GM12878 (cell line): Measurements from ENCODE around the gene ACVR2A. TPM values are rescaled to one million over a fixed set of nuclear protein-coding genes. Genes with fewer than 3 reads are reported as not detected.

Experiments used
- ATAC-seq: fragments of 200-7000 bp; cut with Tn5 transposase; 3 replicates; pipeline ENCODE4 v1.9.1; 2020; ENCODE audit warnings: mild to moderate bottlenecking, moderate library complexity
- BruUV-seq: library from RNA; stranded (reverse); fragments of 400-500 nt; replicated peaks from 2 replicates; lab custom pipeline; 2021; lab: Mats Ljungman, UMichigan
- CTCF ChIA-PET: fragments of 300-600 bp; sonication (Branson Sonifier 250); formaldehyde crosslinking; extraction: SDS; loops from one replicate; lab custom pipeline; 2021; ENCODE audit warnings: inconsistent platforms; lab: Yijun Ruan, JAX
- POLR2A ChIA-PET: fragments of 350-600 bp; formaldehyde crosslinking; extraction: SDS; loops from one replicate; lab custom pipeline; 2021; ENCODE audit warnings: inconsistent platforms; lab: Charles Lee
- RAD21 ChIA-PET: fragments of 300-600 bp; sonication (Branson Sonifier 250); formaldehyde crosslinking; loops from one replicate; lab custom pipeline; 2023; ENCODE audit warnings: antibody characterized with exemption; ENCODE audit not compliant: unreplicated experiment; lab: Charles Lee
- SMC1A ChIA-PET: fragments of 300-600 bp; sonication (Branson Sonifier 250); formaldehyde crosslinking; loops from one replicate; lab custom pipeline; 2023; ENCODE audit not compliant: unreplicated experiment, uncharacterized antibody; lab: Charles Lee
- DNase-seq: peaks from one replicate; pipeline ENCODE4 v3.0.0-alpha.2; 2011; ENCODE audit warnings: low read depth, low spot score
- FAIRE-seq: peaks from 3 replicates; lab custom pipeline; 2011; peaks lifted over from hg19 to GRCh38; lab: Jason Lieb, UNC
- H2AFZ ChIP-seq: 2 replicates; pipeline ENCODE4 v1.6.0; 2011; ENCODE audit warnings: low read depth, low read length, control low read depth; ENCODE audit not compliant: control insufficient read depth
- H3K27ac ChIP-seq: 2 replicates; pipeline ENCODE4 v1.5.1; 2011; ENCODE audit warnings: control low read depth; ENCODE audit not compliant: control insufficient read depth, insufficient read depth
- H3K27me3 ChIP-seq, 2 experiments: replicated peaks in 1 of 2; 2 replicates each; pipeline versions ENCODE4 v1.6.0 to v1.6.1; 2011; ENCODE audit warnings: low read length in 1 of 2; ENCODE audit not compliant: control insufficient read depth in 2 of 2, insufficient read depth in 2 of 2
- H3K36me3 ChIP-seq, 2 experiments: 2 replicates each; pipeline ENCODE4 v1.5.1; 2011; ENCODE audit warnings: low read length in 1 of 2; ENCODE audit not compliant: control insufficient read depth in 2 of 2, insufficient read depth in 2 of 2
- H3K4me1 ChIP-seq: 2 replicates; pipeline ENCODE4 v1.6.1; 2011; ENCODE audit warnings: mild to moderate bottlenecking, low read length, moderate library complexity, mixed read lengths; ENCODE audit not compliant: control insufficient read depth, insufficient read depth
- H3K4me2 ChIP-seq: 2 replicates; pipeline ENCODE4 v1.6.0; 2011; ENCODE audit warnings: control low read depth; ENCODE audit not compliant: control insufficient read depth, insufficient read depth
- H3K4me3 ChIP-seq: fragments of 200-600 bp; sonication (generic); 2 replicates; pipeline ENCODE4 v1.5.1; 2016
- H3K79me2 ChIP-seq: 2 replicates; pipeline ENCODE4 v1.6.0; 2011; ENCODE audit warnings: low read length; ENCODE audit not compliant: control insufficient read depth, insufficient read depth
- H3K9ac ChIP-seq: 2 replicates; pipeline ENCODE4 v1.8.0; 2011; ENCODE audit warnings: low read length, control low read depth, mixed read lengths; ENCODE audit not compliant: control insufficient read depth, insufficient read depth
- H3K9me3 ChIP-seq: replicated peaks from 3 replicates; pipeline ENCODE4 v1.5.1; 2011; ENCODE audit warnings: mild to moderate bottlenecking, low read length; ENCODE audit not compliant: control insufficient read depth, insufficient read depth
- H4K20me1 ChIP-seq: 2 replicates; pipeline ENCODE4 v1.6.0; 2011; ENCODE audit not compliant: control insufficient read depth, insufficient read depth
- EGR1 ChIP-seq, 2 experiments: IDR thresholded peaks; 1 replicate in 1 of 2; 2 replicates in 1 of 2; pipeline ENCODE4 v1.6.1; 2011 to 2012; ENCODE audit warnings: low read depth in 2 of 2, low read length in 2 of 2, borderline replicate concordance in 1 of 2, mild to moderate bottlenecking in 1 of 2, moderate library complexity in 1 of 2
- ESRRA ChIP-seq: IDR thresholded peaks from 2 replicates; pipeline ENCODE4 v1.6.1; 2012; ENCODE audit warnings: mild to moderate bottlenecking, low read length, improper control_type of control experiment
- FOXK2 ChIP-seq: fragments of 450-650 bp; IDR thresholded peaks from 2 replicates; pipeline ENCODE4 v1.6.1; 2017; ENCODE audit warnings: mild to moderate bottlenecking, moderate library complexity
- GABPA ChIP-seq: IDR thresholded peaks from 2 replicates; pipeline ENCODE4 v1.6.1; 2014; ENCODE audit warnings: antibody characterized with exemption, low read depth, mild to moderate bottlenecking, inconsistent platforms
- RAD51 ChIP-seq: fragments of 450-650 bp; IDR thresholded peaks from 2 replicates; pipeline ENCODE4 v1.6.1; 2016; ENCODE audit warnings: moderate library complexity, mild to moderate bottlenecking, inconsistent platforms
- SMC3 ChIP-seq: IDR thresholded peaks from 2 replicates; pipeline ENCODE4 v1.6.1; 2011; ENCODE audit warnings: low read length, improper control_type of control experiment, borderline replicate concordance
- SPI1 ChIP-seq: IDR thresholded peaks from 2 replicates; pipeline ENCODE4 v1.6.1; 2011; ENCODE audit warnings: low read depth, mild to moderate bottlenecking, low read length, moderate library complexity, borderline replicate concordance; ENCODE audit not compliant: insufficient read depth
- SREBF1 ChIP-seq: IDR thresholded peaks from 2 replicates; pipeline ENCODE4 v1.6.1; 2012; ENCODE audit warnings: mild to moderate bottlenecking, low read length
- SUPT20H ChIP-seq: IDR thresholded peaks from 2 replicates; pipeline ENCODE4 v1.6.1; 2011; ENCODE audit warnings: low read depth, mild to moderate bottlenecking, low read length, moderate library complexity, borderline replicate concordance; ENCODE audit not compliant: control insufficient read depth
- WRNIP1 ChIP-seq: IDR thresholded peaks from 2 replicates; pipeline ENCODE4 v1.6.1; 2011; ENCODE audit warnings: low read depth, low read length, improper control_type of control experiment, borderline replicate concordance
- WGBS: methylation state at CpG from one replicate; pipeline ENCODE4 v1.1.6; 2016; ENCODE audit warnings: low lambda C conversion rate; ENCODE audit not compliant: insufficient replicate concordance, insufficient coverage; ENCODE audit errors: missing lambda C conversion rate; 5-methylcytosine and 5-hydroxymethylcytosine counted together
- in situ Hi-C: fragments of 300-500 bp; cut with MboI; formaldehyde crosslinking; loops from 9 replicates; pipeline ENCODE4 v1.14.3; 2018; ENCODE audit warnings: mixed read lengths
- intact Hi-C: fragments of 100-400 bp; cut with micrococcal nuclease; formaldehyde crosslinking; loops from one replicate; pipeline ENCODE4 v1.14.2; 2022; ENCODE audit not compliant: unreplicated experiment
- polyA plus RNA-seq, 11 experiments: library from polyadenylated mRNA; depleted of rRNA in 4 of 11; unstranded in 6 of 11; stranded (reverse) in 5 of 11; fragments of >200 nt; fragmentation: Nextera tagmentation in 4 of 11; fragmentation: Illumina TruSeq in 1 of 11; extraction: Ambion mirVana in 4 of 11; extraction: Trizol in 1 of 11; gene quantifications; 1 replicate in 1 of 11; 2 replicates in 10 of 11; pipeline versions ENCODE4 v1.2.1 to v1.2.3, GENCODE V29; 2011 to 2016; ENCODE audit warnings: inconsistent platforms in 2 of 11, missing spikeins in 2 of 11, low read depth in 1 of 11
- total RNA-seq, 4 experiments: library from RNA; depleted of rRNA in 3 of 4; stranded (reverse); fragments of >200 nt in 3 of 4; fragmentation: Illumina TruSeq in 1 of 4; extraction: Trizol in 1 of 4; gene quantifications; 2 replicates each; pipeline versions ENCODE4 v1.2.1 to v1.2.3, GENCODE V29; 2013 to 2021
- TF ChIP-seq, protein P1 (sequence below): IDR thresholded peaks from 2 replicates; pipeline ENCODE4 v1.6.1; 2011; ENCODE audit warnings: mild to moderate bottlenecking, low read depth, low read length, moderate library complexity; ENCODE audit not compliant: insufficient replicate concordance
- TF ChIP-seq, protein P2 (sequence below): fragments of 150-350 bp; IDR thresholded peaks from 2 replicates; pipeline ENCODE4 v1.6.1; 2016; ENCODE audit warnings: low read depth, low read length

Gene ACVR2A
- total and polyA plus RNA-seq, 10 of the 15 experiments (the other 5 are each of a cell fraction or from before 2014, with no cell fraction given), result 0.42 to 3.0 (median 1.7) TPM

DNA sequence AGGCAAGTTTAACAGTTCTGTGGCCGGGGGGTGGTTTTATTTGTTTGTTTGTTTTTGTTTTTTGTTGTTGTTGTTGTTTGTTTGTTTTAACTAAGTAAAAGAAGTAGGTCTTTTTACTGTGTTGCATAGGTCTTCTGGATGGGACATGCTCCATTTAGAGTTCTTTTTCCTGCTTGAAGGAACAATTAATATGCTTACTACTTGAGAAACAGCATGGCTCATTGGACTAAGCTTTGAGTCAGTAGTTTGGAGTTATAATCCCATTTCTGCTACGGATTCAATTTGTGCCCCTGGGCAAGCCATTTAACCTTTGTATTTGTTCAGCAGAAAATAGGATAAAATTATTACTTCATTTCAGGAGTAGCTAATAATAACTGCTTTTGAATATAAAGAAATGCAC, 8.7 kb upstream of the ACVR2A start:
- no peak for TF ChIP-seq RAD51
- TF ChIP-seq, all 136 proteins: peak for 0
- SMC1A ChIA-PET, result interaction anchor here (0.7 kb wide), 1 partner anchor 352 kb away, joined by 4 read pairs; no protein-coding TSS in a partner anchor
- Histone ChIP-seq H3K4me1 (no peaks in the 10 kb centered on the region), H4K20me1 (no peaks in the 10 kb centered on the region), H3K4me2 (no peak overlapping the region), H3K9me3 (no peaks in the 10 kb centered on the region; the same call in 2 of the 3 replicates), H3K9ac (no peak overlapping the region), H2AFZ (no peak overlapping the region), H3K79me2 (no peaks in the 10 kb centered on the region), H3K36me3 (no peaks in the 10 kb centered on the region), H3K27me3 (no peaks in the 10 kb centered on the region; a peak in 1 of 4 replicates), H3K27ac (no peak overlapping the region), H3K4me3 (no peak overlapping the region)
- in situ Hi-C loops, result no loop called here
- no peak for ATAC-seq
- FAIRE-seq, result no peak
- CTCF ChIA-PET, result no interaction called here
- POLR2A ChIA-PET, result no interaction called here
- WGBS, result 21% methylated on average over 2 of the region's 2 CpGs
- no TSS peak for BruUV-seq
- RAD21 ChIA-PET, result interaction anchor here (1.1 kb wide), 1 partner anchor 37 kb away, joined by 3 read pairs; no protein-coding TSS in a partner anchor
- intact Hi-C loops, result no loop called here
- DNase-seq, result no peak

GRCh38 chr2:147843391-147843863, 1.4 kb upstream of the ACVR2A start:
- WGBS, result 9% methylated on average over 18 of the region's 18 CpGs
- Histone ChIP-seq H3K79me2 (no peaks in the 10 kb centered on the region), H2AFZ (peak overlapping the region; percentile 59), H3K27me3 (peaks cover 0 to 6% of the 10 kb centered on the region in 2 experiments; a peak in 1 of 4 replicates), H3K27ac (no peak overlapping the region), H3K4me1 (no peaks in the 10 kb centered on the region; the same call in 1 of the 2 replicates), H3K4me3 (peak overlapping the region; percentile 71), H3K36me3 (no peaks in the 10 kb centered on the region), H3K9me3 (no peaks in the 10 kb centered on the region; the same call in 2 of the 3 replicates), H3K9ac (peak overlapping the region; percentile 63; the same call in 1 of the 2 replicates), H4K20me1 (no peaks in the 10 kb centered on the region), H3K4me2 (peak overlapping the region; percentile 88)
- ATAC-seq (no peak), DNase-seq (no peak), FAIRE-seq (no peak)
- RAD21 ChIA-PET, result interaction anchor here (1.1 kb wide), 1 partner anchor 206 kb away, joined by 5 read pairs; no protein-coding TSS in a partner anchor
- in situ Hi-C loops (no loop called here), intact Hi-C loops (loop anchor here (5.0 kb wide), 1 partner anchor 206 kb away; no protein-coding TSS in a partner anchor)
- TSS peak; percentile 74 for BruUV-seq
- CTCF ChIA-PET, result no interaction called here
- SMC1A ChIA-PET, result no interaction called here
- POLR2A ChIA-PET, result interaction anchor here (0.6 kb wide), 1 partner anchor 44 kb away, joined by 3 read pairs; no protein-coding TSS in a partner anchor
- TF ChIP-seq SREBF1, result no peak
- TF ChIP-seq, protein P1, sequence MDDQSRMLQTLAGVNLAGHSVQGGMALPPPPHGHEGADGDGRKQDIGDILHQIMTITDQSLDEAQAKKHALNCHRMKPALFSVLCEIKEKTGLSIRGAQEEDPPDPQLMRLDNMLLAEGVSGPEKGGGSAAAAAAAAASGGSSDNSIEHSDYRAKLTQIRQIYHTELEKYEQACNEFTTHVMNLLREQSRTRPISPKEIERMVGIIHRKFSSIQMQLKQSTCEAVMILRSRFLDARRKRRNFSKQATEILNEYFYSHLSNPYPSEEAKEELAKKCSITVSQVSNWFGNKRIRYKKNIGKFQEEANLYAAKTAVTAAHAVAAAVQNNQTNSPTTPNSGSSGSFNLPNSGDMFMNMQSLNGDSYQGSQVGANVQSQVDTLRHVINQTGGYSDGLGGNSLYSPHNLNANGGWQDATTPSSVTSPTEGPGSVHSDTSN, result no peak
- TF ChIP-seq FOXK2, result no peak
- TF ChIP-seq EGR1 (IDR thresholded peaks at IDR 0.05; ENCODE audit: borderline replicate concordance in 1 of 2, low read depth in 2 of 2, low read length in 2 of 2), result no peak
- no peak for TF ChIP-seq SPI1
- TF ChIP-seq SUPT20H, result no peak
- TF ChIP-seq, protein P2, sequence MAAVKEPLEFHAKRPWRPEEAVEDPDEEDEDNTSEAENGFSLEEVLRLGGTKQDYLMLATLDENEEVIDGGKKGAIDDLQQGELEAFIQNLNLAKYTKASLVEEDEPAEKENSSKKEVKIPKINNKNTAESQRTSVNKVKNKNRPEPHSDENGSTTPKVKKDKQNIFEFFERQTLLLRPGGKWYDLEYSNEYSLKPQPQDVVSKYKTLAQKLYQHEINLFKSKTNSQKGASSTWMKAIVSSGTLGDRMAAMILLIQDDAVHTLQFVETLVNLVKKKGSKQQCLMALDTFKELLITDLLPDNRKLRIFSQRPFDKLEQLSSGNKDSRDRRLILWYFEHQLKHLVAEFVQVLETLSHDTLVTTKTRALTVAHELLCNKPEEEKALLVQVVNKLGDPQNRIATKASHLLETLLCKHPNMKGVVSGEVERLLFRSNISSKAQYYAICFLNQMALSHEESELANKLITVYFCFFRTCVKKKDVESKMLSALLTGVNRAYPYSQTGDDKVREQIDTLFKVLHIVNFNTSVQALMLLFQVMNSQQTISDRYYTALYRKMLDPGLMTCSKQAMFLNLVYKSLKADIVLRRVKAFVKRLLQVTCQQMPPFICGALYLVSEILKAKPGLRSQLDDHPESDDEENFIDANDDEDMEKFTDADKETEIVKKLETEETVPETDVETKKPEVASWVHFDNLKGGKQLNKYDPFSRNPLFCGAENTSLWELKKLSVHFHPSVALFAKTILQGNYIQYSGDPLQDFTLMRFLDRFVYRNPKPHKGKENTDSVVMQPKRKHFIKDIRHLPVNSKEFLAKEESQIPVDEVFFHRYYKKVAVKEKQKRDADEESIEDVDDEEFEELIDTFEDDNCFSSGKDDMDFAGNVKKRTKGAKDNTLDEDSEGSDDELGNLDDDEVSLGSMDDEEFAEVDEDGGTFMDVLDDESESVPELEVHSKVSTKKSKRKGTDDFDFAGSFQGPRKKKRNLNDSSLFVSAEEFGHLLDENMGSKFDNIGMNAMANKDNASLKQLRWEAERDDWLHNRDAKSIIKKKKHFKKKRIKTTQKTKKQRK, result no peak
- no peak for TF ChIP-seq ESRRA
- TF ChIP-seq WRNIP1, result no peak
- TF ChIP-seq SMC3, result no peak
- TF ChIP-seq GABPA, result no peak; the same call in 1 of the 2 replicates
